Effector memory CD4-positive, alpha-beta T cell (primary cell): ENCODE measurements around the gene SMIM1.
A peak's percentile ranks its signal among the peaks of the same experiment; 100 is the strongest.
"Not testable (repeated sequence)": the region's sequence is repeated elsewhere in the genome, so short reads cannot be mapped to it uniquely, and the experiment has no call there.

Experiments used
- DNase-seq, 3 donors: peaks; one replicate each; pipeline ENCODE4 v3.0.0-alpha.2; 2020
- H3K27ac ChIP-seq: 2 replicates; pipeline ENCODE4 v1.7.0; 2013; ENCODE audit warnings: mild to moderate bottlenecking, low read length, moderate library complexity; ENCODE audit not compliant: insufficient read depth, poor library complexity, severe bottlenecking
- H3K27me3 ChIP-seq: replicated peaks from 2 replicates; pipeline ENCODE4 v1.7.0; 2013; ENCODE audit warnings: mild to moderate bottlenecking, low read length; ENCODE audit not compliant: insufficient read depth, control insufficient read depth, poor library complexity, severe bottlenecking
- H3K36me3 ChIP-seq: 2 replicates; pipeline ENCODE4 v1.7.0; 2013; ENCODE audit warnings: mild to moderate bottlenecking, low read length, moderate library complexity; ENCODE audit not compliant: control insufficient read depth, insufficient read depth
- H3K4me1 ChIP-seq: 2 replicates; pipeline ENCODE4 v1.7.0; 2013; ENCODE audit warnings: low read length, mild to moderate bottlenecking; ENCODE audit not compliant: control insufficient read depth, insufficient read depth, poor library complexity, severe bottlenecking
- H3K4me3 ChIP-seq: 2 replicates; pipeline ENCODE4 v1.7.0; 2013; ENCODE audit warnings: low read length, low read depth, mild to moderate bottlenecking; ENCODE audit not compliant: insufficient read depth, poor library complexity, severe bottlenecking
- H3K9me3 ChIP-seq: 2 replicates; pipeline ENCODE4 v1.7.0; 2013; ENCODE audit warnings: mild to moderate bottlenecking, low read length, moderate library complexity; ENCODE audit not compliant: control insufficient read depth
- total RNA-seq, 3 donors: gene quantifications; one replicate each; lab custom pipeline; 2026; lab: John Stamatoyannopoulos, UW

SMIM1 gene
- 0 to 0.52 (median 0.17) reads per million in 3 donors for total RNA-seq

GRCh38 chr1:3772715-3773571 is at the start of gene SMIM1:
SMIM1 (plus strand) TSS chr1:3772749; CDS start chr1:3775374, 2,625 bp downstream.
- H3K4me1 ChIP-seq, result peaks cover 15% of the 10 kb centered on the region

GRCh38 chr1:3722846-3723245 is 49.7 kb upstream of the SMIM1 start:
- Histone ChIP-seq H3K4me1 (peaks cover 4% of the 10 kb centered on the region), H3K27ac (no peak overlapping the region), H3K36me3 (no peaks in the 10 kb centered on the region), H3K4me3 (no peak overlapping the region), H3K27me3 (no peaks in the 10 kb centered on the region), H3K9me3 (no peaks in the 10 kb centered on the region)
- no peak for DNase-seq

More at GRCh38 chr1:3772715-3773571, at the start of gene SMIM1:
- Histone ChIP-seq H3K27ac (peak within 1 kb of the TSS; percentile 32), H3K4me3 (peak within 1 kb of the TSS; percentile 60), H3K27me3 (no peaks in the 10 kb centered on the region), H3K9me3 (no peaks in the 10 kb centered on the region), H3K36me3 (no peaks in the 10 kb centered on the region)
- DNase-seq, result no peak

- peak; percentile 40 to 66 (median 45) for DNase-seq
- not testable (repeated sequence) for H3K36me3 ChIP-seq, H3K4me3 ChIP-seq, H3K27me3 ChIP-seq, H3K9me3 ChIP-seq, H3K4me1 ChIP-seq, H3K27ac ChIP-seq
Observed at GRCh38 chr1:3724416-3725030, 48.0 kb upstream of the SMIM1 start.

GRCh38 chr1:3725366-3725765 is 47.2 kb upstream of the SMIM1 start:
- H3K9me3 ChIP-seq, result no peaks in the 10 kb centered on the region
- H3K4me1 ChIP-seq, result no peaks in the 10 kb centered on the region
- no peak overlapping the region for H3K27ac ChIP-seq
- no peak overlapping the region for H3K4me3 ChIP-seq
- DNase-seq, result no peak
- H3K36me3 ChIP-seq, result no peaks in the 10 kb centered on the region
- H3K27me3 ChIP-seq, result no peaks in the 10 kb centered on the region

GRCh38 chr1:3727042-3727824 is 45.3 kb upstream of the SMIM1 start:
- Histone ChIP-seq H3K4me3 (no peak overlapping the region), H3K36me3 (no peaks in the 10 kb centered on the region), H3K27ac (no peak overlapping the region), H3K4me1 (no peaks in the 10 kb centered on the region), H3K27me3 (no peaks in the 10 kb centered on the region), H3K9me3 (no peaks in the 10 kb centered on the region)
- no peak for DNase-seq

- Histone ChIP-seq H3K27me3 (no peaks in the 10 kb centered on the region), H3K27ac (no peak overlapping the region), H3K4me3 (no peak overlapping the region), H3K9me3 (no peaks in the 10 kb centered on the region), H3K36me3 (no peaks in the 10 kb centered on the region), H3K4me1 (no peaks in the 10 kb centered on the region)
- DNase-seq, result no peak
Observed at GRCh38 chr1:3727825-3728776, 44.4 kb upstream of the SMIM1 start.

- Histone ChIP-seq H3K4me1 (no peaks in the 10 kb centered on the region), H3K36me3 (no peaks in the 10 kb centered on the region), H3K27me3 (no peaks in the 10 kb centered on the region), H3K27ac (no peak overlapping the region), H3K9me3 (no peaks in the 10 kb centered on the region), H3K4me3 (no peak overlapping the region)
- no peak for DNase-seq
Observed at GRCh38 chr1:3729594-3730542, 42.7 kb upstream of the SMIM1 start.

GRCh38 chr1:3730543-3731247 is 41.9 kb upstream of the SMIM1 start:
- H3K9me3 ChIP-seq, result no peaks in the 10 kb centered on the region
- H3K27ac ChIP-seq, result no peak overlapping the region
- H3K36me3 ChIP-seq, result no peaks in the 10 kb centered on the region
- no peak for DNase-seq
- H3K27me3 ChIP-seq, result no peaks in the 10 kb centered on the region
- no peaks in the 10 kb centered on the region for H3K4me1 ChIP-seq
- no peak overlapping the region for H3K4me3 ChIP-seq
